ENCODE data around the gene MYRIP. TPM values are rescaled to one million over a fixed set of nuclear protein-coding genes. Genes with fewer than 3 reads are reported as not detected.

Gene MYRIP
- total and polyA plus RNA-seq, 10 donors, result 1.5 to 35.2 (median 16.2) TPM

GRCh38 chr3:40019376-40019775 is 210.0 kb downstream of the MYRIP start:
- TF ChIP-seq CTCF (IDR thresholded peaks at IDR 0.05 in 8 of 11, conservative IDR thresholded peaks at IDR 0.05 in 3 of 11) (no peak), POLR2A (IDR thresholded peaks at IDR 0.05) (no peak), POLR2AphosphoS5 (IDR thresholded peaks at IDR 0.05) (no peak)
- Histone ChIP-seq H3K27me3 (replicated peaks in 1 of 7) (no peaks in the 10 kb centered on the region), H3K27ac (no peak overlapping the region), H3K9me3 (peaks cover 0 to 2% (median 0%) of the 10 kb centered on the region in 8 donors), H3K4me3 (no peak overlapping the region), H3K4me1 (no peaks in the 10 kb centered on the region), H3K36me3 (no peaks in the 10 kb centered on the region)
- DNase-seq, result no peak
- 76 to 81% (median 77%) methylated on average over 3 of the region's 3 CpGs for WGBS, 5 donors
- intact Hi-C loops (cut with DNase I; ENCODE audit: low total_unique reads), result no loop called here

- H3K27ac ChIP-seq, result peak overlapping the region in 2 of 8 donors; percentile 34 to 41
- no peak overlapping the region for H3K4me3 ChIP-seq
- TF ChIP-seq POLR2A (IDR thresholded peaks at IDR 0.05), result no peak
- no peak for TF ChIP-seq POLR2AphosphoS5 (IDR thresholded peaks at IDR 0.05)
- no peak for TF ChIP-seq CTCF (IDR thresholded peaks at IDR 0.05 in 8 of 11, conservative IDR thresholded peaks at IDR 0.05 in 3 of 11)
- no peak for DNase-seq
- WGBS, 5 donors, result 72 to 92% (median 83%) methylated on average over 2 of the region's 2 CpGs
- H3K4me1 ChIP-seq, result no peaks in the 10 kb centered on the region
- no peaks in the 10 kb centered on the region for H3K36me3 ChIP-seq
- H3K9me3 ChIP-seq, result peaks cover 0 to 15% (median 10%) of the 10 kb centered on the region in 8 donors
- H3K27me3 ChIP-seq (replicated peaks in 1 of 7), result no peaks in the 10 kb centered on the region
- intact Hi-C loops (cut with DNase I; ENCODE audit: low total_unique reads), result no loop called here
These were observed 211.3 kb downstream of the MYRIP start for GRCh38 chr3:40020689-40021088.

GRCh38 chr3:40021338-40021737 is 211.9 kb downstream of the MYRIP start:
- WGBS, 5 donors, result 52 to 63% (median 57%) methylated on average over 1 of the region's 1 CpG
- Histone ChIP-seq H3K4me1 (no peaks in the 10 kb centered on the region), H3K4me3 (no peak overlapping the region), H3K9me3 (peaks cover 0 to 21% (median 16%) of the 10 kb centered on the region in 8 donors), H3K27ac (peak overlapping the region in 2 of 8 donors; percentile 34 to 41), H3K27me3 (replicated peaks in 1 of 7) (no peaks in the 10 kb centered on the region), H3K36me3 (no peaks in the 10 kb centered on the region)
- DNase-seq, result no peak
- TF ChIP-seq POLR2A (IDR thresholded peaks at IDR 0.05) (no peak), POLR2AphosphoS5 (IDR thresholded peaks at IDR 0.05) (no peak), CTCF (IDR thresholded peaks at IDR 0.05 in 8 of 11, conservative IDR thresholded peaks at IDR 0.05 in 3 of 11) (no peak)
- intact Hi-C loops (cut with DNase I; ENCODE audit: low total_unique reads), result no loop called here

GRCh38 chr3:40022297-40022827 is 213.0 kb downstream of the MYRIP start:
- H3K27me3 ChIP-seq (replicated peaks in 1 of 7), result no peaks in the 10 kb centered on the region
- 69 to 79% (median 76%) methylated on average over 4 of the region's 4 CpGs for WGBS, 5 donors
- H3K4me3 ChIP-seq, result no peak overlapping the region
- no peaks in the 10 kb centered on the region for H3K4me1 ChIP-seq
- H3K9me3 ChIP-seq, result peaks cover 0 to 30% (median 21%) of the 10 kb centered on the region in 8 donors
- H3K27ac ChIP-seq, result no peak overlapping the region
- H3K36me3 ChIP-seq, result no peaks in the 10 kb centered on the region
- TF ChIP-seq POLR2AphosphoS5 (IDR thresholded peaks at IDR 0.05), result no peak
- intact Hi-C loops (cut with DNase I; ENCODE audit: low total_unique reads), result no loop called here
- DNase-seq, result no peak
